HG03460 (cell line): ENCODE results near the gene HMGN1.
"Not testable (repeated sequence)": the region's sequence is repeated elsewhere in the genome, so short reads cannot be mapped to it uniquely, and the experiment has no call there.

Experiments used
- ATAC-seq: cut with Tn5 transposase; IDR thresholded peaks from one replicate; pipeline ENCODE4 v1.9.1; 2021; ENCODE audit not compliant: unreplicated experiment

The HMGN1 gene, protein sequence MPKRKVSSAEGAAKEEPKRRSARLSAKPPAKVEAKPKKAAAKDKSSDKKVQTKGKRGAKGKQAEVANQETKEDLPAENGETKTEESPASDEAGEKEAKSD

DNA sequence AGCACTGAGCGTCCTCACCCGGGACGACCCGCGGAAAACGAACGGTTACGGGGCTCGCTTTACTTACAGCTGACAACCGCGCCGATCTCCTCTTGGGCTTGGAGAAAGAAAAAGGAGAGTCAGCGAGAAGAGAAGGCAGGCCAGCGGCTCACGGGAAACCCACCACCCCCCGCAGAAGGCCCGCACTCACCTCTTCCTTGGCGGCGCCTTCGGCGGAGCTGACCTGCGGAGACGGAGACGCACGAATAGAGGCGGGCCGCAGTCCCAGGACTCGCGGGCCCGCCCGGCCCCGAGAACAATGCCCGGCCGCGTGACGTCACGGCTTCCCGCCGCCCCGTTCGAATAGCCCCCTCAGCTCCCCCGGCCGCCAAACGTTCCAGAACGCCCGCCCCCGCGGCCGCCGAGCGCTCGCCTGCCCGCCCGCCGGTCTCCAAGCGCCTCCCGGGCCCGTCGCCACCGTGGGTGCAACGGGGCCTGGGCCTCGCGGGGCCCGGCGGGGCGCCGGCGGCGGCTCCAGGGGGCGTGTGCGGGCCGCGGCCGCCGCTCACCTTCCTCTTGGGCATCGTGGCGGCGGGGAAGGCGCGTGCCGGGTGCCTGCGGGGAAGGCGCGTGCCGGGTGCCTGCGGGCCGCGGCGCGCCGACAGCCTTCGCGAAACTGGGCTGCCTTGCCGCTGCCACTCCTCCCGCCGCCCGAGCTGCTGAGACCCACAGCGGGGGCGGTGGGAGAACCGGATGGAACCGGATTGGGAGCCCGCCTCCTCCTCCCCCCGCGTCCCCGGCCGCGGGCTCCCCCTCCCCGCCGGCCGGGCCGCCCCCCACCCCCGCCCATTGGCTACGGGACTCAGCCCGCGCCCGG lies at the start of gene HMGN1:
Gene HMGN1, minus strand, starts transcription at position 734 of the 856 bp plus-strand sequence. Its CDS starts 171 bp downstream, at position 563.
- ATAC-seq: peak; percentile 42

DNA sequence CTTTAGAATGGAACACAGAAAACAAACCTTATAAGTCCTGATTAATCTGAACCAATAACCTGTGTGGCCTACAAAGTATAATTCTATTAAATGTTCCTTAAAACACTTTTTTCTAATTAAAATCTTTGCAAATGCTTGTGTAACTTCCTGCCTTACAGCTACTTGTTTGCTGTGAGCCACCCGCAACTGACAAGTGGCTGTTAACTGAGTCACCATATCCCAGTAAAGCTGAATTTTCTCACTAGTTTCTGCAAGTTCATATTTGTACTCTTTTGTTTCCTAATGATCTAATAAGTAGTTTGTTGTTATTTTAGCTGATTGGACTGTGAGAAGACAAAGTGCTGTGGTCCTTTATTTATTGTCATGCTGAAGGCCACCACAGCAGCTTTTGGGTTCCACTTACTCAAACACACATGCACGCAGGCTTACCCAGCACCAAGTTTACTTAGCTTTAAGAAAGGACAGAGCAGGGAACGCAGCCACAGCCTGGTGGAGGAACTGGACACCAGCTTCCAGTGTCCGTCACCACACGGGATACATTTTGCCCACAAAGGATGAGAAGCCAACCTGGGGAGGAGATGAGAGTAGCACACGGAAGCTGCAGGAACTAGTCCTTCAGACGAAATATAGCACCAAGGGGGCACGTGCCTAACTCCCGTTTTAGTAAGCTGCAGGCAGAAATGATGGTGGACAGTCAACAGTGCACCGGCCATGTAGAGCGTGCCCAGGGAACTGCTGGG lies 48.9 kb upstream of the HMGN1 start:
- ATAC-seq: no peak

DNA sequence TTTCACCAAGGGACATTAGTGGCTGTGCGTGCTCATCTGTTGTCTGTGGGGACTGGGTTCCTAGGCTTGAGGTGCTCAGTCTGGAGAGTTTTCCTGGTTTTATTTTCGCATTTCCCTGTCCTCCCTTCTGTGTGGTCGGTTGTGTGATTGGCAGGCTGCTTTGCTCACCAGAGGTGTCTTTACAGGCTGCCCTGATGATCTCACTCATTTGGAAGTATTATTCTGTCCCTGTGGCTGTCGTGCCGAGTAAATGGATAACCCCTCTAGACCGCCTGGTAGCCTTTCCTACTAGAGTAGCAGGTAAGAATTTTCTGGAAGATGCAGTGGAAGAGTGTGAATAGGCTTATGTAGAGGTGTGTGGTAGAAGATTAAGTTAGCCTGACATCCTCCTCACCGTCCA lies 44.1 kb upstream of the HMGN1 start:
- ATAC-seq: no peak

GRCh38 chr21:39390212-39390765 lies 41.4 kb upstream of the HMGN1 start:
- no peak for ATAC-seq

DNA sequence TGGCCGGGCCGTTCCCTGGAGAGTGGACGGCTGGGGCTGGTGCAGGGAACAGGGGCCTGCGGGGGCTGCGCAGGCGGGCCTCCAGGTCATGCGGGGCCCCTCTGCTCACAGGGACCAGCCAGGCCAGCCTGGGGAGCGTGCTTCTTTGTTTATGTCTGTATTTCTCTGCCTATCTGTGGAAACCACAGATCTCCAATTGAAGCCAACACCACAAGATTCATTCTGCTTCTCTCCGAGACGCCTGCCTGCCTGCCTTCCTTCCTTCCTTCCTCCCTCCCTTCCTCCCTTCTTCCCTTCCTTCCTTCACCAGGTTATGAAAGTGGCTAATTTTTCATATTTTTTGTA lies 39.9 kb upstream of the HMGN1 start:
- ATAC-seq: no peak

GRCh38 chr21:39388038-39388810 lies 39.3 kb upstream of the HMGN1 start:
- ATAC-seq: peak; percentile 62

GRCh38 chr21:39387461-39388037 lies 38.7 kb upstream of the HMGN1 start:
- ATAC-seq: peak; percentile 41

DNA sequence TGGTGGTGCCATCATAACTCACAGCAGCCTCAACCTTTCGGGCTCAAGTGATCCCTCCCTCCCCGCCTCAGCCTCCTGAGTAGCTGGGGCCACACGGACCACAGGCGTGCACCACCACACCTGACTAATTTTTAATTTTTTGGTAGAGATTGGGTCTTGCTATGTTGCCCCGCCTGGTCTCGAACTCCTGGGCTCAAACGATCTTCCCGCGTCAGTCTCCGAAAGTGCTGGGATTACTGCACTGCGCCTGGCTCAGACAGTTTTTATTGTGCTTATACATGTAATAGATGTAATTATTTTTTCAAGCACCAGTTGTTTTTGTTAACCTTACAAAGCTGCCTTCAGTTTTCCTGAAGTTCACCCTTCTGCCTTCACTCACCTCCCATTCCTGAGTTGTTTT lies 38.0 kb upstream of the HMGN1 start:
- no peak for ATAC-seq

DNA sequence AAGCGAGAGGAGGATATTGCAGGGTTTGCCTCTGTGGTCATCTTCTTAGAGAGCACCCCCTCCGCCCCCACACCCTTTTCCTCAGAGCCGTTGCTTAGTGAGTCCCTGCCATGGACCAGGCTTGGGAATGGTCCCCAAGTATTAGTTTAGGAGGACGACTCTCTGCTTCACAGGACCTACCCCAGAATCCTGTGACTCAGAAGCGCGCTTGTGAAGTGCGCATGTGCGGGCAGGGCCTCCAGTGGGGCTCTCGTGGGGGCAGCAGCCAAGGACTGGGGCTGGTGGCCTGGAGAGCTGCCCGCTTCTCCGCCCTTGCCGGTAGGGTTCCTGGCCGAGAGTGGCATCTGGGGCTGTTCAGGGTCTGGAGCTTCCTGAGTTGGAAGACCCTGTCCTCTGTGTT lies 37.3 kb upstream of the HMGN1 start:
- ATAC-seq: no peak

DNA sequence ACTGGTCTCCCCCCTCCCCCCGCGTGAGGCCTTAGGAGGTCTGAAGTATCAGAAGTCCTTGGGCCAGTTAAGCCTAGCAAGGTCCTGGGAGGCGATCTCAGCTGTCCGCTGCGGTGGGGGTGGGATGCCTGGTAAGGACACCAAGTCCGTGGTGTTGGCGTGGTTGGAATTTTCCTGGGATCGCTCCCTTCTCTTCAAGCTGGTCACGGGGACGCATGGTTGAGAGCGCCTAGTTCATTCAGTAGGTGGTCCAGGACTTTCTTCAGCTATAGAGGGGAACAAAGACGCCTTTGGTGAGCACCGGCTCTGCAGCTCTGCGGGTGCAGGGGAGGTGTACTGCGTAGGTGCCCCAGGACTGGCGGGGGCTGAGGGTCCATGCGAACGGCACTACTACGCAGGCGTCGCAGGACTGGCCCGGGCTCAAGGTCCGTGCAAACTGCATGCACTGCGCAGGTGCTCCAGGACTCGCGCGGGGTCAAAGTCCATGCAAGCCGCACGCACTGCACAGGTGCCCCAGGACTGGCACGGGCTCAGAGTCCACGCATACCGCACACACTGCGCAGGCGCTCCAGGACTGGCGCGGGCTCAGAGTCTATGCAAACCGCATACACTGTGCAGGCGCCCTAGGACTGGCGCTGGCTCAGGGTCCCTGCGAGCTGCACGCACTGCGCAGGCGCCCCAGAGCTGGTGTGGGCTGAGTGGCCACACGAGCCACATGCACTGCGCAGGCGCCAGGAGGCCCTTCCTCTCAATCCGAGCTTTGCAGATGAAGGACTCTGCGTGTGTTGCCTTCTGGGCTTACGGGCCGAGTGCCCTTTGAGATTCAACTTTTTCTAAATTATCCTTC lies 36.6 kb upstream of the HMGN1 start:
- no peak for ATAC-seq

DNA sequence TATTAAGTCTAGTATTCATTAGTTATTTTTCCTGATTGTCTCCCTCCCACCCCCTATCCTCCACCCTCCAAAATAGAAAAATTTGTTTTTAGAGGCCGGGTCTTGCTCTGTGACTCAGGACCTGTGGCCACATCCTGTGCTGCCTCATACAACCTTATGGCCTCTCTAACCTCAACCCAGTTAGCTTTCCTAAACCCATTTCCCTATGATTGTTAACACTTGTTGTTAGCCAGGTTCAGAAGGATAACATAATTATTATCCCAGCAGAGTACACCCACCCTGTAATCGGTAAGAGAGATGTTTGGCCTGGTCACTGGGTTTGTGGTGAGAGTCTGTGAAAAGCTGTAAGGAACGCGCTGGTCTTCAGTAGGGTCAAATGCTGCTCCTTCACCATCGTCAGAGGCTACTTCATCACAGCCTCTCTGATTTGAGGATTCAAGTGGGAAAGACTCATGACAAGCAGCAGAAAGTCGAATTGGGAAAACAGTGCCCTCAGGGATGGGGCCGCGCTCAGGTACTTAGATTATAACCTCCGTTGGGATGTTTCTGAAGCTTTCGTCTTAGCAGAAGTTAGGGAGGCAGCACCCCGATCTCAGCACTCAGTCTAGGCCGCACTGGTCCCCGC lies 35.9 kb upstream of the HMGN1 start:
- no peak for ATAC-seq

DNA sequence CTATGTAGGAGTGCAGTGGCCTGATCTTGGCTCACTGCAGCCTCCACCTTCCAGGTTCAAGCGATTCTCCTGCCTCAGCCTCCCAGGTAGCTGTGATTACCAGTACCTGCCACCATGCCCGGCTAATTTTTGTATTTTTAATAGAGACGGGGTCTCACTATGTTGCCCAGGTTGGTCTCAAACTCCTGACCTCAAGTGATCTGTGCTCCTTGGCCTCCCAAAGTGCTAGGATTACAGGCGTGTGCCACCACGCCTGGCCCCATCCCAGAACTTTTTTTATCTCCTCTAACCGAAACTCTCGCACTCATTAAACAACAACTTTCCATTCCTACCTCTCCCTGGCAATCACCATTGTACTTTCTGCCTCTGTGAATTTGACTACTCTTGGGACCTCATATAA lies 33.2 kb upstream of the HMGN1 start:
- ATAC-seq: not testable (repeated sequence)

DNA sequence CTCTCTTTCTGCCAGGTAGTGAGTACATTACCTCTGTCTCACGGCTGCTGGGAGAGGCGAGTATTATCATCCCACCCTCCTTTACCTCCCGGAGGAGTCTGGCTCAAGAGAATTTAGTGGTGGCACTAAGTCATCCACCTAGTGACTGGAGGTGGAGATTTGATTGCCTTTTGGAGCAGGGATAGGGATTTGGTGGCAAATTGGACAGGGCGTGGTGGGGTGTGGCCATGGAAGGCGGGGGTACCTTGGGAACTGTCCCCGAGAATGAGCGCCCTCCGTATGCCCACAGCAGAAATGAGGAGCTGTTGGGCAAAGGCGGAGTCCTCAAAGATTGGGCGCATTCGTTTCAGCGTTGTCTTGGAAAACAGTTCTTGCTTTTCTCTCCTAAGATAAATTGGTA lies 32.1 kb upstream of the HMGN1 start:
- ATAC-seq: no peak

GRCh38 chr21:39379986-39380891 lies 31.4 kb upstream of the HMGN1 start:
- ATAC-seq: peak; percentile 93

DNA sequence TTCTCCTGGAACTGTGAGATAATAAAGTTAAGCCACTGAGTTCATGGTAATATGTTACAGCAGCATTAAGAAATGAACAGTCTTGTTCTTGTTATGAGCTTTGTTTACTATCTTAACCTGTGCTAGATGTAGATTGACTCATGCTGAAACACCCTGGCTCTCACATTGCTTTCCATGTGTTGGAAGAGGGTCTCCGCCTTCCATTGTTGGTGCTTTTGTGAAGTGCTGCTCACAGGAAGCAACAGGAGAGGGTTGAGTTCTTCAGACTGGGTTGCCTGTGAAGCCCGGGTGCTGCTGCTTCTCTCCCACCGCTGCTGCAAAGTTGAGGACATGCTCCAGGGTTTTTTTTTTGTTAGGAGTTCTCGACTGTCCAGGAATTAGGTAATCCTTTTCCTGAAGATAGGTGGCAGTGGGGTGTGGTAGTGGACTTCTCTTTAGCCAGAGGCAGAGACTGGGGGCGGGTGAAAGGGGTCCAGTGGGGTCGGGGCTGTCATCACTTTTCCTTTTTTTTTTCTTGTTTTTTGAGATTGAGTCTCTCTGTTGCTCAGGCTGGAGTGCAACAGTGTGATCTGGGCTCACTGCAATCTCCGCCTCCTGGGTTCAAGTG lies 28.7 kb upstream of the HMGN1 start:
- ATAC-seq: no peak

DNA sequence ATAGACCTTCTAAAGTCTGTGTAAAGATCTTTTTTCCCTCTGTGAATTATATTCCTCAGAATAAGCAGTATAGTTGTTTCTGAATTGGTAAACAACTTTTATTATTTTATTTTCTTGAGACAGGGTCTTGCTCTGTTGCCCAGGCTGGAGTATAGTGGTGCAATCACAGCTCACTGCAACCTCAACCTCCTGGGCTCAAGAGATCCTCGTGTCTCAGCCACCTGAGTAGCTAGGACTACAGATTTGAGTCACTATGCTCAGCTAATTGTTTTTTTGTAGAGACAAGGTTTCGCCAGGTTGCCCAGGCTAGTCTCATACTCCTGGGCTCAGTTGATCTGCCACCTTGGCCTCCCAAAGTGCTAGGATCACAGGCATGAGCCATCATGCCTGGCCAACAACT lies 26.6 kb upstream of the HMGN1 start:
- ATAC-seq: no peak

- no peak for ATAC-seq
Measured at GRCh38 chr21:39374046-39374445, 25.2 kb upstream of the HMGN1 start.

DNA sequence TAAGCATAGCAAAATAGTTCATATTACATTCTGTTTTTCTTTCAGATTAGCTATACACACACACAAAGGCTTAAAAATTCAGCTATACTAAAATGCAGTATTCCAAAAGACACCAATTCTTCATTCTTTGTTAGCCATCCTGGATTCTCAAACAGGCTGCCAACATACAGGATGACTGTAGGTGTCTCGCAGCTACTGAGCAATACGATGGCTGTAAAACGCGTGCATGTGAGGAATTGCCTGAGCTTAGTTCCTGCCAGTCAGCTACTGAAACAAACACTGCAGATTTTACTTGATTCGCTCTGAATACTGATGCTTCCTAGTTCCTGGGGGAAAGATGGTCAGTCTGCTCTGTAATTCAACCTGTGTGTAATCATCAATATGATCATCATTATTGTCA lies 24.7 kb upstream of the HMGN1 start:
- no peak for ATAC-seq
